GM21360 (cell line): ENCODE measurements around the gene TMEM63B.
"Not testable (repeated sequence)": the region's sequence is repeated elsewhere in the genome, so short reads cannot be mapped to it uniquely, and the experiment has no call there.

Experiments
- ATAC-seq: cut with Tn5 transposase; IDR thresholded peaks from one replicate; pipeline ENCODE4 v1.9.1; 2021; ENCODE audit warnings: mild to moderate bottlenecking, moderate library complexity; ENCODE audit not compliant: unreplicated experiment

The TMEM63B gene

GRCh38 chr6:44142835-44143234, 15.5 kb downstream of the TMEM63B start:
- no peak for ATAC-seq

GRCh38 chr6:44143731-44144130, 16.4 kb downstream of the TMEM63B start:
- ATAC-seq, result no peak

GRCh38 chr6:44144536-44144935, 17.2 kb downstream of the TMEM63B start:
- not testable (repeated sequence) for ATAC-seq

GRCh38 chr6:44145839-44146238, 18.5 kb downstream of the TMEM63B start:
- no peak for ATAC-seq

GRCh38 chr6:44146685-44147084, 19.3 kb downstream of the TMEM63B start:
- no peak for ATAC-seq

GRCh38 chr6:44147256-44147655, 19.9 kb downstream of the TMEM63B start:
- ATAC-seq, result no peak

- ATAC-seq, result no peak
Observed at GRCh38 chr6:44148306-44148705, 21.0 kb downstream of the TMEM63B start.

GRCh38 chr6:44149369-44150012, 22.1 kb downstream of the TMEM63B start:
- ATAC-seq, result no peak

- no peak for ATAC-seq
Observed at GRCh38 chr6:44150317-44150917, 23.1 kb downstream of the TMEM63B start.

GRCh38 chr6:44151348-44152108, 24.2 kb downstream of the TMEM63B start:
- ATAC-seq, result no peak

- no peak for ATAC-seq
Observed at GRCh38 chr6:44152109-44152461, 24.7 kb downstream of the TMEM63B start.

- no peak for ATAC-seq
Observed at GRCh38 chr6:44152533-44152932, 25.2 kb downstream of the TMEM63B start.

GRCh38 chr6:44154067-44154466, 26.7 kb downstream of the TMEM63B start:
- no peak for ATAC-seq

GRCh38 chr6:44156494-44157151, 29.3 kb downstream of the TMEM63B start:
- ATAC-seq, result no peak

- ATAC-seq, result no peak
Observed at GRCh38 chr6:44157152-44157521, 29.8 kb downstream of the TMEM63B start.

GRCh38 chr6:44158770-44159228, 31.4 kb downstream of the TMEM63B start, which contains the start of gene CAPN11:
Gene CAPN11 (plus strand): TSS chr6:44158820. CDS start chr6:44158849, 29 bp downstream.
- ATAC-seq, result no peak

- no peak for ATAC-seq
Observed at GRCh38 chr6:44161997-44162338, 34.6 kb downstream of the TMEM63B start.

GRCh38 chr6:44162876-44163625, 35.7 kb downstream of the TMEM63B start:
- ATAC-seq, result no peak

- ATAC-seq, result no peak
Observed at GRCh38 chr6:44166116-44166515, 38.8 kb downstream of the TMEM63B start.

GRCh38 chr6:44166591-44167184, 39.3 kb downstream of the TMEM63B start:
- no peak for ATAC-seq
